Neural crest cell (in vitro differentiated cells): ENCODE results near the gene GPR27. TPM values are rescaled to one million over a fixed set of nuclear protein-coding genes. Genes with fewer than 3 reads are reported as not detected.
A peak's percentile ranks its signal among the peaks of the same experiment; 100 is the strongest.

Experiments
- DNase-seq: peaks from one replicate; pipeline ENCODE4 v3.0.0; 2021; ENCODE audit warnings: low read depth, mixed read lengths, low spot score
- H3K27ac Mint-ChIP-seq: one replicate; pipeline ENCODE4 v1.8.0; 2021; ENCODE audit warnings: mild to moderate bottlenecking, mixed read lengths; ENCODE audit not compliant: unreplicated experiment
- H3K27me3 Mint-ChIP-seq: 2 replicates; pipeline ENCODE4 v1.8.0; 2021; ENCODE audit warnings: low read depth, mild to moderate bottlenecking, mixed read lengths
- H3K36me3 Mint-ChIP-seq: 2 replicates; pipeline ENCODE4 v1.8.0; 2021; ENCODE audit warnings: low read depth, mild to moderate bottlenecking, mixed read lengths
- H3K4me1 Mint-ChIP-seq: 2 replicates; pipeline ENCODE4 v1.8.0; 2021; ENCODE audit warnings: mixed read lengths
- H3K4me3 Mint-ChIP-seq: one replicate; pipeline ENCODE4 v1.8.0; 2021; ENCODE audit warnings: mild to moderate bottlenecking, mixed read lengths
- H3K9me3 Mint-ChIP-seq: 2 replicates; pipeline ENCODE4 v1.8.0; 2021; ENCODE audit warnings: mixed read lengths
- total RNA-seq: library from RNA; stranded (reverse); gene quantifications from 2 replicates; pipeline ENCODE4 v1.2.1, GENCODE V29; 2021
- TF ChIP-seq, protein P1 (sequence below): fragments of 200-600 bp; sonication (generic); conservative IDR thresholded peaks from 2 replicates; pipeline ENCODE4 v1.5.0; 2021; ENCODE audit warnings: antibody characterized with exemption, mild to moderate bottlenecking

Gene GPR27
- total RNA-seq, 1 donor from 2014 or later, result 10.4 TPM

DNA sequence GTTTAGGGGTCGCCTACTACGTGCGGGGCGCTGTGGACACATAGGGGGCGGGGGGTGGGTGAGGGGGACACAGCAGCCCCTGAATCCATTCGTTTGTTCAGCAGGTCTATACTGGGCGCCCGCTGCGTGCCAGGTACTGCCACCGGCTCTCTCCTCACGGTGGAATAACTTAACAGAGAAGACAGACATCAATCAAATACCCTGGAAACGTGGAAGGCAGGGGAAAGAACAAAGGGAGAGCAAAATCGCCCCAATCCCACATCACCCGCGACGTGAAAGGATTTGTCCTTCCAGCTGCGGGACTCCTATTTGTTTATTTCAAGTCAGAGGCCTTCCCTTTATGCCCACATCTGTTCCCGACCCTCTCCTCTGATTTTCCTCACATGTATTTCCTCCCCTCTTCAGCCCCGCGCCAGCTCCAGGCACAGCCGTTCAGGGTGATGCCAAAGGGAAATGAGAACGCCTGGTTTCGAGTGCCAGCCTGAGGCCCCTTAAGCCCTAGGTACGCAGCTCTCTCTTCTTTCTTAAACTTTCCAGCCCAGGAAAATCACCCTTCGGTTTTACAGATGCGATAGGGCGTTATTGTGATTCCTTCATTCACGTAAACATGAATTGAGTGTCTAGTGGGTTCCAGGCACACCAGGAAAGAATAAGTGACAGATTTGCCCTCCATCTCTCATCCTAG lies 32.0 kb downstream of the GPR27 start:
- Mint-ChIP-seq H3K4me3 (peak overlapping the region; percentile 83), H3K27ac (no peak overlapping the region), H3K4me1 (peaks cover 23% of the 10 kb centered on the region), H3K36me3 (no peaks in the 10 kb centered on the region), H3K27me3 (peaks cover 88% of the 10 kb centered on the region), H3K9me3 (no peaks in the 10 kb centered on the region)
- no peak for DNase-seq
- TF ChIP-seq, protein P1, sequence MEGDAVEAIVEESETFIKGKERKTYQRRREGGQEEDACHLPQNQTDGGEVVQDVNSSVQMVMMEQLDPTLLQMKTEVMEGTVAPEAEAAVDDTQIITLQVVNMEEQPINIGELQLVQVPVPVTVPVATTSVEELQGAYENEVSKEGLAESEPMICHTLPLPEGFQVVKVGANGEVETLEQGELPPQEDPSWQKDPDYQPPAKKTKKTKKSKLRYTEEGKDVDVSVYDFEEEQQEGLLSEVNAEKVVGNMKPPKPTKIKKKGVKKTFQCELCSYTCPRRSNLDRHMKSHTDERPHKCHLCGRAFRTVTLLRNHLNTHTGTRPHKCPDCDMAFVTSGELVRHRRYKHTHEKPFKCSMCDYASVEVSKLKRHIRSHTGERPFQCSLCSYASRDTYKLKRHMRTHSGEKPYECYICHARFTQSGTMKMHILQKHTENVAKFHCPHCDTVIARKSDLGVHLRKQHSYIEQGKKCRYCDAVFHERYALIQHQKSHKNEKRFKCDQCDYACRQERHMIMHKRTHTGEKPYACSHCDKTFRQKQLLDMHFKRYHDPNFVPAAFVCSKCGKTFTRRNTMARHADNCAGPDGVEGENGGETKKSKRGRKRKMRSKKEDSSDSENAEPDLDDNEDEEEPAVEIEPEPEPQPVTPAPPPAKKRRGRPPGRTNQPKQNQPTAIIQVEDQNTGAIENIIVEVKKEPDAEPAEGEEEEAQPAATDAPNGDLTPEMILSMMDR, result no peak

DNA sequence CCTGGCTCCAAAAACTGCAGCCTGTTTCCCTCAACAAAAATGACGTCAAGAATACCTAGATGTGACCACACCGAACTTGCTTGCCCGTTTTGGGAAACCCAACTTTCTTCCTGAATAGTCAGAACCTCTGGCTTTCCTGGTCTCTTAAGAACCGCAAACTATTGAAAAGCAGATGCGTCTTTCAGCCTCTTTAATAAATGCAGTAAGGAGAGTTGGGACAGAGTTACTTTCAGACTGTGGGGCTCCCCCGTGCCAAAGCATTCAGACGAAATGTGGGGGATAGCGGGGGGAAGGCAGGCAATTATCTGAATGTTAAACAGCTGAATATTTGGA lies 32.5 kb downstream of the GPR27 start:
- Mint-ChIP-seq H3K4me1 (peaks cover 23% of the 10 kb centered on the region), H3K4me3 (peak overlapping the region; percentile 83), H3K27ac (no peak overlapping the region), H3K36me3 (no peaks in the 10 kb centered on the region), H3K9me3 (no peaks in the 10 kb centered on the region), H3K27me3 (peaks cover 85% of the 10 kb centered on the region)
- TF ChIP-seq, protein P1, result no peak
- DNase-seq, result no peak

DNA sequence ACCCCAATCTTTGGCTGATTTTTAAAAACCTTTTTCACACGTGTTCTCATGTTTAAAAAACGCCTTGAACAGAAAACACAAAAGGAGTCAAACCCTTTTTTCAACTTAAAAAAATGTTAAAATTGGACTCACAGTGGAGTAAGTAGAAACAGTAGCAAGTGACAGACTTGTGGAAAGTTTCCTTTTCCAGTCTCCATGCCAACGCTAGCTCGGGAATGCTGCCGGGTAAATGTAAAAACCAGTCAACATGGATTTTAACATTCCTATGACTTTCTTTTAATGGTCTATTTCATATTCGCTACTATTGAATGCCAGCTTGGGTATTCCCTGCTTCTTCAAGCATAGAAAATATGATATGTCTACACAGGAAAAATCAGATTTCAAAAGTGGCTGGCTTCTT lies 32.9 kb downstream of the GPR27 start:
- Mint-ChIP-seq H3K4me1 (peaks cover 23% of the 10 kb centered on the region), H3K4me3 (no peak overlapping the region), H3K9me3 (no peaks in the 10 kb centered on the region), H3K36me3 (no peaks in the 10 kb centered on the region), H3K27ac (no peak overlapping the region), H3K27me3 (peaks cover 85% of the 10 kb centered on the region)
- TF ChIP-seq, protein P1, result no peak
- DNase-seq, result no peak

DNA sequence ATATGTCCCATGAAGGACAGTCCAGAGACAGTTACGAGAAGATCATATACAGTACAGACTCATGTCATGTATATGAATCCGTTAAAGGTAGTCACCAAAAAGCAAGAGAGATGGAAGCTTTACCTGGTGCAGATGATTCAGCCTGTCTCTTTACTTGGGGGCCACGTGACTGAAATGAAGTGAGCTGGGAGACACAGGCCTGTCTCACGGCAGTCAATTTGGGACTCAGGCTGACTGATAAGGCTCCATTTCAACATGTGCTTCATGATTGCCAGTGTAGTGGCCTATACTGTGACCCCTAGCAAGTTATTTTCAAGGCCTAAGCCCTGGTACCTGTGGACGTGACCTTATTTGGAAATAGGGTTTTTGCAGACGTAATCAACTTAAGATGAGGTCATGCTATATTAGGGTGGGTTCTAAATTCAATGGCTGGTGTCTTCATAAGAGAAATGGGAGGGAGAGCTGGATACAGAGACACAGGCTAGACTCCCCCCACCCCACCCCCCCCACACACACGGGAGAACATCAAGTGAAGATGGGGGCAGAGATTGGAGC lies 34.3 kb downstream of the GPR27 start:
- H3K9me3 Mint-ChIP-seq, result no peaks in the 10 kb centered on the region
- H3K27me3 Mint-ChIP-seq, result peaks cover 72% of the 10 kb centered on the region
- no peak overlapping the region for H3K4me3 Mint-ChIP-seq
- H3K27ac Mint-ChIP-seq, result no peak overlapping the region
- TF ChIP-seq, protein P1, result no peak
- H3K4me1 Mint-ChIP-seq, result peaks cover 23% of the 10 kb centered on the region
- no peak for DNase-seq
- H3K36me3 Mint-ChIP-seq, result no peaks in the 10 kb centered on the region

DNA sequence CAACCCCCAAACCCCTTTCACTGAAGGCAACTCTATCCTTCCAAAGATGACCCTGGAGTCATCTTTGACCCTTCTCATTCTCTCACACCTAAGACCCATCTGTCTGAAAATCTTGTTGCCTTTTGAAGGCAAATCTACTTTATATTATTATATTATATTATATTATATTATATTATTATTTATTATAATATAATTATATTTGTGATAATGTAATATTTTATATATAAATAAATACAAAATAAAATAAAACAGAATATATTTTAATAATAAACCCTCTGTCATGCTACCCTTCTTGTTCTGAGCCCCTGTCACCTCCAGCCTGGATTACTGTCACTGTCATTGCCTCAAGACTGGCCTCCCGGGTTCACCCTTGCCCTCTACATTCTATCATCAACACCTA lies 36.3 kb downstream of the GPR27 start:
- Mint-ChIP-seq H3K27me3 (peaks cover 65% of the 10 kb centered on the region), H3K36me3 (no peaks in the 10 kb centered on the region), H3K27ac (no peak overlapping the region), H3K4me3 (no peak overlapping the region), H3K4me1 (peaks cover 18% of the 10 kb centered on the region), H3K9me3 (no peaks in the 10 kb centered on the region)
- TF ChIP-seq, protein P1, result no peak
- DNase-seq, result no peak
